GM10266 (cell line): ENCODE results near the gene HINT1.
"Not testable (repeated sequence)": the region's sequence is repeated elsewhere in the genome, so short reads cannot be mapped to it uniquely, and the experiment has no call there.

Experiments used
- DNase-seq: peaks from one replicate; pipeline ENCODE4 v3.0.0; 2012; ENCODE audit errors: extremely low spot score
- CTCF ChIP-seq: IDR thresholded peaks from 2 replicates; pipeline ENCODE4 v1.5.1; 2012; ENCODE audit warnings: mild to moderate bottlenecking, low read depth; ENCODE audit not compliant: control insufficient read depth, insufficient read depth; ENCODE audit errors: missing control alignments

HINT1 gene

GRCh38 chr5:131142970-131143617 lies 22.0 kb downstream of the HINT1 start:
- TF ChIP-seq CTCF, result no peak
- no peak for DNase-seq

- TF ChIP-seq CTCF, result no peak
- no peak for DNase-seq
Observed at GRCh38 chr5:131139321-131139720, 25.7 kb downstream of the HINT1 start.

GRCh38 chr5:131138406-131138805 lies 26.6 kb downstream of the HINT1 start:
- DNase-seq, result not testable (repeated sequence)

GRCh38 chr5:131133091-131133490 lies 32.0 kb downstream of the HINT1 start:
- not testable (repeated sequence) for DNase-seq

- TF ChIP-seq CTCF, result no peak
- no peak for DNase-seq
Observed at GRCh38 chr5:131129306-131129705, 35.8 kb downstream of the HINT1 start.

- DNase-seq, result not testable (repeated sequence)
Observed at GRCh38 chr5:131127244-131127643, 37.8 kb downstream of the HINT1 start.

GRCh38 chr5:131114754-131115153 lies 50.3 kb downstream of the HINT1 start:
- DNase-seq, result no peak
- TF ChIP-seq CTCF, result no peak

GRCh38 chr5:131112424-131112823 lies 52.6 kb downstream of the HINT1 start:
- no peak for TF ChIP-seq CTCF
- no peak for DNase-seq

GRCh38 chr5:131110256-131110594 lies 54.8 kb downstream of the HINT1 start:
- no peak for TF ChIP-seq CTCF
- DNase-seq, result no peak
